HepG2 (cell line): Measurements from ENCODE around the gene SLC17A5. TPM values are rescaled to one million over a fixed set of nuclear protein-coding genes. Genes with fewer than 3 reads are reported as not detected.

ENCODE experiments used
- ATAC-seq: fragments of 200-7000 bp; cut with Tn5 transposase; 3 replicates; pipeline ENCODE4 v1.9.1; 2020; ENCODE audit warnings: mild to moderate bottlenecking, moderate library complexity
- BruUV-seq: library from RNA; stranded (reverse); fragments of 400-500 nt; replicated peaks from 2 replicates; lab custom pipeline; 2021; lab: Mats Ljungman, UMichigan
- CTCF ChIA-PET: fragments of 300-600 bp; formaldehyde crosslinking; extraction: SDS; loops from one replicate; lab custom pipeline; 2021; ENCODE audit warnings: low total read pairs, inconsistent platforms, low intra/inter-chr PET ratio; lab: Yijun Ruan, JAX
- POLR2A ChIA-PET: fragments of 350-600 bp; sonication (Branson Sonifier 250); formaldehyde crosslinking; loops from one replicate; lab custom pipeline; 2020; ENCODE audit warnings: antibody characterized with exemption, inconsistent platforms; lab: Yijun Ruan, JAX
- DNase-seq: peaks from one replicate; pipeline ENCODE4 v3.0.0-alpha.2; 2015; ENCODE audit warnings: low spot score
- FAIRE-seq: peaks from 3 replicates; lab custom pipeline; 2011; peaks lifted over from hg19 to GRCh38; lab: Jason Lieb, UNC
- H2AFZ ChIP-seq: one replicate; pipeline ENCODE4 v1.6.1; 2011; ENCODE audit warnings: low read length, inconsistent platforms
- H3K27ac ChIP-seq: fragments of 300-600 bp; 3 replicates; pipeline ENCODE4 v1.8.0; 2011; ENCODE audit warnings: mixed run types, mild to moderate bottlenecking, mixed read lengths, low read length, inconsistent platforms; ENCODE audit not compliant: insufficient read depth; ENCODE audit errors: extremely low read length
- H3K27me3 ChIP-seq, 2 experiments: fragments of 200-600 bp in 1 of 2; 2 replicates in 1 of 2; 3 replicates in 1 of 2; pipeline versions ENCODE4 v1.6.0 to v1.8.0; 2011; ENCODE audit warnings: low read length in 2 of 2, mild to moderate bottlenecking in 2 of 2, moderate library complexity in 2 of 2, inconsistent platforms in 1 of 2; ENCODE audit not compliant: insufficient read depth in 2 of 2, control insufficient read depth in 1 of 2
- H3K36me3 ChIP-seq, 2 experiments: fragments of 200-600 bp in 1 of 2; replicated peaks in 1 of 2; 2 replicates in 1 of 2; 3 replicates in 1 of 2; pipeline versions ENCODE4 v1.5.1 to v1.8.0; 2011; ENCODE audit warnings: low read length in 2 of 2, inconsistent platforms in 1 of 2; ENCODE audit not compliant: insufficient read depth in 2 of 2, control insufficient read depth in 1 of 2
- H3K4me1 ChIP-seq: 2 replicates; pipeline ENCODE4 v1.5.1; 2012; ENCODE audit warnings: low read length, inconsistent platforms; ENCODE audit not compliant: insufficient read depth
- H3K4me2 ChIP-seq: 2 replicates; pipeline ENCODE4 v1.6.0; 2011; ENCODE audit warnings: low read depth, low read length, inconsistent platforms
- H3K4me3 ChIP-seq, 3 experiments: fragments of 200-600 bp in 1 of 3; sonication (generic), shearing (Covaris generic) in 1 of 3; replicated peaks in 1 of 3; 2 replicates each; pipeline ENCODE4 v1.5.1; 2011 to 2016; ENCODE audit warnings: low read length in 3 of 3, inconsistent platforms in 2 of 3, low read depth in 2 of 3, mild to moderate bottlenecking in 2 of 3, control low read depth in 1 of 3, mixed read lengths in 1 of 3; ENCODE audit not compliant: insufficient read depth in 1 of 3
- H3K79me2 ChIP-seq: one replicate; pipeline ENCODE4 v1.6.1; 2011; ENCODE audit warnings: low read length, inconsistent platforms; ENCODE audit not compliant: insufficient read depth
- H3K9ac ChIP-seq: 2 replicates; pipeline ENCODE4 v1.6.0; 2011; ENCODE audit warnings: mild to moderate bottlenecking, low read depth, low read length, inconsistent platforms; ENCODE audit not compliant: insufficient read depth
- H3K9me3 ChIP-seq: 2 replicates; pipeline ENCODE4 v1.5.1; 2012; ENCODE audit warnings: mild to moderate bottlenecking, low read length
- H4K20me1 ChIP-seq: 2 replicates; pipeline ENCODE4 v1.6.0; 2011; ENCODE audit warnings: inconsistent platforms, mild to moderate bottlenecking, low read length, moderate library complexity; ENCODE audit not compliant: insufficient read depth
- DRAP1 ChIP-seq: IDR thresholded peaks from 2 replicates; pipeline ENCODE4 v1.6.1; 2016; ENCODE audit warnings: missing genetic modification reagents, missing compliant biosample characterization
- HNF1B ChIP-seq: sonication (generic); formaldehyde crosslinking; IDR thresholded peaks from 2 replicates; pipeline ENCODE4 v1.5.1; 2020; ENCODE audit warnings: mild to moderate bottlenecking, moderate library complexity, missing genetic modification reagents
- HNF4A ChIP-seq: sonication (generic); formaldehyde crosslinking; IDR thresholded peaks from 2 replicates; pipeline ENCODE4 v1.4.0; 2020; ENCODE audit warnings: missing genetic modification reagents
- ISL2 ChIP-seq: sonication (generic); formaldehyde crosslinking; IDR thresholded peaks from 2 replicates; pipeline ENCODE4 v1.5.0; 2020; ENCODE audit warnings: missing genetic modification reagents
- SATB2 ChIP-seq: sonication (generic); formaldehyde crosslinking; IDR thresholded peaks from 2 replicates; pipeline ENCODE4 v1.5.0; 2020; ENCODE audit warnings: missing genetic modification reagents
- SNRNP70 ChIP-seq: fragments of 200-400 bp; formaldehyde crosslinking; IDR thresholded peaks from 2 replicates; pipeline ENCODE4 v1.6.1; 2017; ENCODE audit warnings: mild to moderate bottlenecking, low read depth, low read length, moderate library complexity
- SP4 ChIP-seq: sonication (generic); formaldehyde crosslinking; IDR thresholded peaks from 2 replicates; pipeline ENCODE4 v1.8.1; 2023; ENCODE audit warnings: mild to moderate bottlenecking, missing genetic modification reagents
- THAP8 ChIP-seq: sonication (generic); formaldehyde crosslinking; IDR thresholded peaks from 2 replicates; pipeline ENCODE4 v1.5.1; 2020; ENCODE audit warnings: missing genetic modification reagents, mild to moderate bottlenecking, borderline replicate concordance
- ZFP36 ChIP-seq: fragments of 150-350 bp; IDR thresholded peaks from 2 replicates; pipeline ENCODE4 v1.6.1; 2018; ENCODE audit warnings: borderline replicate concordance, low read length, low read depth; ENCODE audit not compliant: partially characterized antibody
- ZHX2 ChIP-seq, 2 experiments: sonication (generic) in 1 of 2; formaldehyde crosslinking in 1 of 2; IDR thresholded peaks; 2 replicates each; pipeline versions ENCODE4 v1.6.1 to v1.9.0; 2014 to 2022; ENCODE audit warnings: antibody characterized with exemption in 1 of 2, borderline replicate concordance in 1 of 2, inconsistent platforms in 1 of 2, low read depth in 1 of 2, missing genetic modification reagents in 1 of 2
- ZNF232 ChIP-seq: sonication (generic); formaldehyde crosslinking; IDR thresholded peaks from 2 replicates; pipeline ENCODE4 v1.4.0; 2020; ENCODE audit warnings: missing genetic modification reagents, borderline replicate concordance
- ZNF234 ChIP-seq: sonication (generic); formaldehyde crosslinking; conservative IDR thresholded peaks from 2 replicates; pipeline ENCODE4 v1.5.1; 2020; ENCODE audit warnings: mild to moderate bottlenecking, missing genetic modification reagents
- WGBS: methylation state at CpG from one replicate; pipeline ENCODE4 v1.1.6; 2017; ENCODE audit warnings: low lambda C conversion rate; 5-methylcytosine and 5-hydroxymethylcytosine counted together
- in situ Hi-C: cut with HindIII; loops from 2 replicates; pipeline ENCODE4 v1.10.0; 2017; ENCODE audit warnings: low pct_unique_long_range_greater_than_20kb; ENCODE audit not compliant: extremely low pct_ligation_motif_present
- intact Hi-C: fragments of 100-400 bp; cut with micrococcal nuclease; formaldehyde crosslinking; loops from one replicate; pipeline ENCODE4 v1.10.0; 2022; ENCODE audit not compliant: unreplicated experiment
- polyA plus RNA-seq, 8 experiments: library from polyadenylated mRNA; depleted of rRNA in 3 of 8; stranded (reverse) in 7 of 8; unstranded in 1 of 8; fragments of >200 nt; fragmentation: Illumina TruSeq in 4 of 8; extraction: Trizol in 4 of 8; gene quantifications; 2 replicates each; pipeline versions ENCODE4 v1.2.1 to v1.2.3, GENCODE V29; 2011 to 2016; ENCODE audit warnings: low read depth in 4 of 8, missing spikeins in 1 of 8, mixed read lengths in 1 of 8; ENCODE audit not compliant: insufficient read depth in 1 of 8
- total RNA-seq, 5 experiments: library from RNA; depleted of rRNA; stranded (reverse); fragments of >200 nt; fragmentation: Illumina TruSeq; extraction: Trizol; gene quantifications; 2 replicates each; pipeline ENCODE4 v1.2.3, GENCODE V29; 2016; ENCODE audit warnings: low read depth in 1 of 5

SLC17A5 gene
- total and polyA plus RNA-seq, 2 of the 13 experiments (the other 11 are each of a cell fraction or from before 2014, with no cell fraction given): 18.3 to 20.5 TPM

- no peaks in the 10 kb centered on the region for H3K79me2 ChIP-seq
- no peaks in the 10 kb centered on the region; a peak in 1 of 5 replicates for H3K27me3 ChIP-seq
- no peaks in the 10 kb centered on the region for H3K36me3 ChIP-seq
- H2AFZ ChIP-seq: no peak overlapping the region
- intact Hi-C loops: loop anchor here (1.0 kb wide), 2 partner anchors 13 to 59 kb away; partner anchors contain the start of gene EEF1A1
- peak overlapping the region in 2 of 3 experiments; percentile 63 to 67; a peak in 3 of 6 replicates for H3K4me3 ChIP-seq
- H3K27ac ChIP-seq: peak overlapping the region; percentile 99
- no peaks in the 10 kb centered on the region for H4K20me1 ChIP-seq
- DNase-seq: peak; percentile 81
- CTCF ChIA-PET: no interaction called here
- H3K9me3 ChIP-seq: no peaks in the 10 kb centered on the region
- peak overlapping the region; percentile 97 for H3K4me2 ChIP-seq
- in situ Hi-C loops: loop anchor here (10.0 kb wide), 1 partner anchor 55 kb away; the partner anchor contains the start of gene EEF1A1
- peaks cover 45% of the 10 kb centered on the region for H3K4me1 ChIP-seq
- peak overlapping the region; percentile 91 for H3K9ac ChIP-seq
- no peak for FAIRE-seq
- 4% methylated on average over 4 of the region's 4 CpGs for WGBS
- POLR2A ChIA-PET: interaction anchor here (0.7 to 3.1 kb wide), 14 partner anchors 8 to 118 kb away, joined by 3 to 113 read pairs (median 10); partner anchors contain the start of genes EEF1A1, MTO1 and SLC17A5
- ATAC-seq: peak; percentile 75
- no TSS peak for BruUV-seq
- TF ChIP-seq THAP8 (0 out of 2 replicates have a peak, but pooled peaks have one; percentile 36), ZNF234 (CRISPR knock-in tag) (no peak), ISL2 (peak; percentile 69; the same call in 1 of the 2 replicates), HNF1B (CRISPR knock-in tag) (0 out of 2 replicates have a peak, but pooled peaks have one; percentile 7), SP4 (CRISPR knock-in tag) (0 out of 2 replicates have a peak, but pooled peaks have one; percentile 22), ZFP36 (no peak), HNF4A (peak; percentile 14; the same call in 1 of the 2 replicates), DRAP1 (CRISPR knock-in tag) (no peak), SATB2 (CRISPR knock-in tag) (0 out of 2 replicates have a peak, but pooled peaks have one; percentile 24), ZHX2 (IDR thresholded peaks at IDR 0.05; ENCODE audit: low read depth) (no peak), ZHX2 (CRISPR knock-in tag; IDR thresholded peaks at IDR 0.05; ENCODE audit: borderline replicate concordance) (0 out of 2 replicates have a peak, but pooled peaks have one; percentile 62), SNRNP70 (no peak), ZNF232 (CRISPR knock-in tag) (0 out of 2 replicates have a peak, but pooled peaks have one; percentile 4)
These were observed 73.9 kb downstream of the SLC17A5 start for GRCh38 chr6:73579851-73580246.
